Gastroesophageal sphincter (tissue), 4 donors: ENCODE results near the gene ICAM3. TPM values are rescaled to one million over a fixed set of nuclear protein-coding genes. Genes with fewer than 3 reads are reported as not detected.

Source experiments
- ATAC-seq: fragments of 150-250 bp; one replicate; pipeline ENCODE4 v1.9.1; 2016; ENCODE audit warnings: mild to moderate bottlenecking, moderate library complexity
- H3K27ac ChIP-seq, 4 donors: fragments of 200-600 bp; sonication (generic) in 3 of 4; 1 replicate in 3 of 4; 2 replicates in 1 of 4; pipeline ENCODE4 v1.5.1; 2016 to 2019
- H3K27me3 ChIP-seq: fragments of 200-600 bp; sonication (generic); one replicate; pipeline ENCODE4 v1.5.1; 2019
- H3K36me3 ChIP-seq, 2 donors: fragments of 200-600 bp; sonication (generic); one replicate each; pipeline ENCODE4 v1.5.1; 2019; ENCODE audit warnings: control low read depth in 1 of 2
- H3K4me1 ChIP-seq, 3 donors: fragments of 200-600 bp; sonication (generic); 1 replicate in 2 of 3; 2 replicates in 1 of 3; pipeline ENCODE4 v1.5.1; 2016 to 2019; ENCODE audit warnings: control low read depth in 2 of 3
- H3K4me3 ChIP-seq, 2 donors: fragments of 200-600 bp; sonication (generic); one replicate each; pipeline ENCODE4 v1.5.1; 2019; ENCODE audit warnings: mild to moderate bottlenecking in 1 of 2, moderate library complexity in 1 of 2
- H3K9me3 ChIP-seq, 3 donors: fragments of 200-600 bp; sonication (generic); one replicate each; pipeline ENCODE4 v1.5.1; 2017 to 2019; ENCODE audit warnings: control low read depth in 2 of 3
- EP300 ChIP-seq: sonication (generic); formaldehyde crosslinking; IDR thresholded peaks from one replicate; pipeline ENCODE4 v1.6.1; 2017; ENCODE audit warnings: antibody characterized with exemption, mild to moderate bottlenecking
- POLR2A ChIP-seq, 2 donors: fragments of 450-650 bp; IDR thresholded peaks; one replicate each; pipeline ENCODE4 v1.6.1; 2017; ENCODE audit warnings: antibody characterized with exemption in 2 of 2, mild to moderate bottlenecking in 2 of 2, moderate library complexity in 1 of 2
- POLR2AphosphoS5 ChIP-seq: sonication (generic); formaldehyde crosslinking; IDR thresholded peaks from one replicate; pipeline ENCODE4 v1.6.1; 2017; ENCODE audit warnings: antibody characterized with exemption
- WGBS, 2 donors: methylation state at CpG; one replicate each; pipeline ENCODE4 v1.1.5; 2018; ENCODE audit warnings: low coverage in 1 of 2; 5-methylcytosine and 5-hydroxymethylcytosine counted together
- total RNA-seq, 4 donors: library from RNA; depleted of rRNA; stranded (reverse); fragments of >200 nt; gene quantifications; one replicate each; pipeline ENCODE4 v1.1.0, GENCODE V29; 2016
- TF ChIP-seq, protein P1 (sequence below), 4 experiments: fragments of 200-600 bp in 2 of 4; fragments of 450-650 bp in 2 of 4; sonication (generic) in 1 of 4; IDR thresholded peaks; one replicate each; pipeline ENCODE4 v1.5.1; 2017 to 2019; ENCODE audit warnings: antibody characterized with exemption in 4 of 4, mild to moderate bottlenecking in 2 of 4, moderate library complexity in 2 of 4

ICAM3 gene
- total RNA-seq, 4 donors from 2014 or later: 3.4 to 9.3 (median 5.6) TPM

DNA sequence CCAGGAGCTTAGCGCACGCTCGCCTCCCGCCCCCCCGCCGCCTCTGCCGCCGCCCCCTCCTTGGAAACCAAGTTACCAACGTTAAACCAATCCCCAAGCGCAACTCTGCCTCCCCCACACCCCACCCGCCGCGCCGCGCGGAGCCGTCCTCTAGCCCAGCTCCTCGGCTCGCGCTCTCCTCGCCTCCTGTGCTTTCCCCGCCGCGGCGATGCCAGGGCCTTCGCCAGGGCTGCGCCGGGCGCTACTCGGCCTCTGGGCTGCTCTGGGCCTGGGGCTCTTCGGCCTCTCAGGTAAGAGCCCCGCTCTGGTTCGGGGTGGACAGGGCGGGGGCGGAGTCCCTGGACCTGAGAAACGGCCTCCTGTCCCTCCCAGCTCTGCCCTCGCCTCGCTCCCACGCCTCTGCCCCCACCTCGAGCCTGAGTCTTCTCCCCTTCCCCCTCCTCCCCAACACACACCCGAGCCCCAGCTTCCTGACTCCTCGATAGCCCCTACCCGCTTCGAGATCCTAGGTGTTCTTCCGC lies 49.5 kb downstream of the ICAM3 start, which contains the start of gene ICAM5:
TSS of gene ICAM5 (plus strand) at position 117 of the 521 bp plus-strand sequence. CDS start at position 209, 92 bp downstream.
- TF ChIP-seq POLR2A (IDR thresholded peaks at IDR 0.05) (no peak), POLR2AphosphoS5 (no peak), EP300 (no peak)
- TF ChIP-seq, protein P1, sequence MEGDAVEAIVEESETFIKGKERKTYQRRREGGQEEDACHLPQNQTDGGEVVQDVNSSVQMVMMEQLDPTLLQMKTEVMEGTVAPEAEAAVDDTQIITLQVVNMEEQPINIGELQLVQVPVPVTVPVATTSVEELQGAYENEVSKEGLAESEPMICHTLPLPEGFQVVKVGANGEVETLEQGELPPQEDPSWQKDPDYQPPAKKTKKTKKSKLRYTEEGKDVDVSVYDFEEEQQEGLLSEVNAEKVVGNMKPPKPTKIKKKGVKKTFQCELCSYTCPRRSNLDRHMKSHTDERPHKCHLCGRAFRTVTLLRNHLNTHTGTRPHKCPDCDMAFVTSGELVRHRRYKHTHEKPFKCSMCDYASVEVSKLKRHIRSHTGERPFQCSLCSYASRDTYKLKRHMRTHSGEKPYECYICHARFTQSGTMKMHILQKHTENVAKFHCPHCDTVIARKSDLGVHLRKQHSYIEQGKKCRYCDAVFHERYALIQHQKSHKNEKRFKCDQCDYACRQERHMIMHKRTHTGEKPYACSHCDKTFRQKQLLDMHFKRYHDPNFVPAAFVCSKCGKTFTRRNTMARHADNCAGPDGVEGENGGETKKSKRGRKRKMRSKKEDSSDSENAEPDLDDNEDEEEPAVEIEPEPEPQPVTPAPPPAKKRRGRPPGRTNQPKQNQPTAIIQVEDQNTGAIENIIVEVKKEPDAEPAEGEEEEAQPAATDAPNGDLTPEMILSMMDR (IDR thresholded peaks at IDR 0.05): no peak
- WGBS, 2 donors: 4% methylated on average over 9 of the region's 45 CpGs; no CpG with 5 or more reads in 1 of the 2 donors
- Histone ChIP-seq H3K27ac (no peak within 1 kb of the TSS), H3K27me3 (peaks cover 94% of the 10 kb centered on the region), H3K36me3 (peaks cover 0 to 7% of the 10 kb centered on the region in 2 donors), H3K4me1 (peaks cover 0 to 82% (median 42%) of the 10 kb centered on the region in 3 donors), H3K9me3 (no peaks in the 10 kb centered on the region), H3K4me3 (peak within 1 kb of the TSS in 1 of 2 donors; percentile 46)
- no peak for ATAC-seq

DNA sequence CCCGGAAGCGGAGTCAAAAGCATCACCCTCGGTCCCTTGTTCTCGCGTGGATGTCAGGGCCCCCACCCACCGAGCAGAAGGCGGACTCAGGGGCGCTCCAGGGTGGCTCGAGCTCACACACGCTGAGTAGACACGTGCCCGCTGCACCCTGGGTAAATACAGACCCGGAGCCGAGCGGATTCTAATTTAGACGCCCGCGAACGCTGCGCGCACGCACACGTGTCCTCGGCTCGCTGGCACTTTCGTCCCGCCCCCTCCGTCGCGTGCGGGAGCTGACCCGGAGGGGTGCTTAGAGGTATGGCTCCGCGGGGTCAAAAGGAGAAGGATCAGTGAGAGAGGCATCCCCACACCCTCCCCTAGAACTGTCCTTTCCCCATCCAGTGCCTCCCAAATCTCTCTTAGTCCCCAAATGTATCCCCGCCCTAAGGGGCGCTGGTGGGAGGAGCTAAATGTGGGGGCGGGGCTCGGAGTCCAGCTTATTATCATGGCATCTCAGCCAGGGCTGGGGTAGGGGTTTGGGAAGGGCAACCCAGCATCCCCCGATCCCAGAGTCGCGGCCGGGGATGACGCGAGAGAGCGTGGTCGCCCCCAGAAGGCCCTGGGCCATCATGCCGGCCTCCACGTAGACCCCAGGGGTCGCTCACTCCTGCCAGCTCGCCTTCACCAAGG lies 50.1 kb downstream of the ICAM3 start:
- peaks cover 0 to 76% (median 42%) of the 10 kb centered on the region in 3 donors for H3K4me1 ChIP-seq
- H3K27me3 ChIP-seq: peaks cover 94% of the 10 kb centered on the region

GRCh38 chr19:10288662-10289166 lies 50.7 kb downstream of the ICAM3 start:
- Histone ChIP-seq H3K27me3 (peaks cover 94% of the 10 kb centered on the region), H3K4me3 (peak overlapping the region in 1 of 2 donors; percentile 46), H3K9me3 (no peaks in the 10 kb centered on the region), H3K4me1 (peaks cover 0 to 71% (median 42%) of the 10 kb centered on the region in 3 donors), H3K27ac (no peak overlapping the region), H3K36me3 (peaks cover 0 to 19% of the 10 kb centered on the region in 2 donors)
- WGBS, 2 donors: 0 to 4% methylated on average over 12 to 21 of the region's 23 CpGs
- TF ChIP-seq POLR2AphosphoS5: no peak
- TF ChIP-seq POLR2A (IDR thresholded peaks at IDR 0.05): no peak
- TF ChIP-seq EP300: no peak
- TF ChIP-seq, protein P1 (IDR thresholded peaks at IDR 0.05): no peak
- ATAC-seq: no peak

More for the DNA sequence above, 50.1 kb downstream of the ICAM3 start:
- peaks cover 0 to 13% of the 10 kb centered on the region in 2 donors for H3K36me3 ChIP-seq
- H3K27ac ChIP-seq: no peak overlapping the region
- no peak for ATAC-seq
- 3% methylated on average over 29 of the region's 50 CpGs; no CpG with 5 or more reads in 1 of the 2 donors for WGBS, 2 donors
- no peaks in the 10 kb centered on the region for H3K9me3 ChIP-seq
- peak overlapping the region in 1 of 2 donors; percentile 46 for H3K4me3 ChIP-seq
- TF ChIP-seq POLR2A (IDR thresholded peaks at IDR 0.05): no peak
- no peak for TF ChIP-seq POLR2AphosphoS5
- TF ChIP-seq, protein P1 (IDR thresholded peaks at IDR 0.05): no peak
- TF ChIP-seq EP300: no peak

- H3K4me1 ChIP-seq: peaks cover 0 to 54% (median 40%) of the 10 kb centered on the region in 3 donors
- H3K4me3 ChIP-seq: peak within 1 kb of the TSS in 1 of 2 donors; percentile 28
- TF ChIP-seq, protein P1 (IDR thresholded peaks at IDR 0.05): no peak
- no peak for TF ChIP-seq POLR2A (IDR thresholded peaks at IDR 0.05)
- TF ChIP-seq EP300: no peak
- TF ChIP-seq POLR2AphosphoS5: no peak
- WGBS, 2 donors: 0 to 27% methylated on average over 4 to 7 of the region's 59 CpGs
- H3K27me3 ChIP-seq: peaks cover 86% of the 10 kb centered on the region
- H3K27ac ChIP-seq: peak within 1 kb of the TSS in 2 of 4 donors; percentile 24 to 41
- peaks cover 0 to 26% of the 10 kb centered on the region in 2 donors for H3K36me3 ChIP-seq
- no peak for ATAC-seq
- no peaks in the 10 kb centered on the region for H3K9me3 ChIP-seq
Observed at GRCh38 chr19:10286803-10287737, 52.4 kb downstream of the ICAM3 start, which contains the start of gene ICAM4. Gene ICAM4 (plus strand): TSS chr19:10286955. CDS start chr19:10287013, 58 bp downstream.
